ENCODE data around the gene ZSWIM9.

The ZSWIM9 gene

DNA sequence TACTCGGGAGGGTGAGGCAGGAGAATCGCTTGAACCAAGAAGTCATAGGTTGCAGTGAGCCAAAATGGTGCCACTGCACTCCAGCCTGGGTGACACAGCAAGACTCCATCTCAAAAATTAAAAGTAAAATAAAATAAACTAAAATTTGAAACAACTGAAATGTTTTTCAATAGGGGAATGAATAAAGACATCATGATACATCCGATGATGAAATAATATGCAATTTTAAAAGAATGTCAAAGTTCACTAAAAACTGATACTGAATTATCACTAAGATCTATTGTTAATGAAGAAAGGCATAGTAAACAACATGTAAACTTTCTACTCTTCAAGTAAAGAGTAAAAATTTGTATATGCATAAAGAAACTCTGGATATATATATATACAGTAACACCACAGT is 76.7 kb downstream of the ZSWIM9 start:
- no peak overlapping the region for H3K27ac ChIP-seq (ENCODE audit: low read depth, low read length)
- no peak overlapping the region for H3K4me3 ChIP-seq (ENCODE audit: low read depth, low read length)
- no peaks in the 10 kb centered on the region for H3K27me3 ChIP-seq (ENCODE audit: insufficient read depth, low read length)
- peaks cover 12% of the 10 kb centered on the region for H3K4me1 ChIP-seq (ENCODE audit: control insufficient read depth, insufficient read depth, low read length, unreplicated experiment)
- no peak overlapping the region for H2AFZ ChIP-seq (ENCODE audit: low read length, unreplicated experiment)
- peaks cover 7% of the 10 kb centered on the region for H3K79me2 ChIP-seq (ENCODE audit: control insufficient read depth, insufficient read depth, low read length, unreplicated experiment)
- H3K36me3 ChIP-seq (ENCODE audit: insufficient read depth, low read length): peaks cover 12% of the 10 kb centered on the region
